ENCODE measurements around the gene CENPE.
"Not testable (repeated sequence)": the region's sequence is repeated elsewhere in the genome, so short reads cannot be mapped to it uniquely, and the experiment has no call there.

CENPE gene

DNA sequence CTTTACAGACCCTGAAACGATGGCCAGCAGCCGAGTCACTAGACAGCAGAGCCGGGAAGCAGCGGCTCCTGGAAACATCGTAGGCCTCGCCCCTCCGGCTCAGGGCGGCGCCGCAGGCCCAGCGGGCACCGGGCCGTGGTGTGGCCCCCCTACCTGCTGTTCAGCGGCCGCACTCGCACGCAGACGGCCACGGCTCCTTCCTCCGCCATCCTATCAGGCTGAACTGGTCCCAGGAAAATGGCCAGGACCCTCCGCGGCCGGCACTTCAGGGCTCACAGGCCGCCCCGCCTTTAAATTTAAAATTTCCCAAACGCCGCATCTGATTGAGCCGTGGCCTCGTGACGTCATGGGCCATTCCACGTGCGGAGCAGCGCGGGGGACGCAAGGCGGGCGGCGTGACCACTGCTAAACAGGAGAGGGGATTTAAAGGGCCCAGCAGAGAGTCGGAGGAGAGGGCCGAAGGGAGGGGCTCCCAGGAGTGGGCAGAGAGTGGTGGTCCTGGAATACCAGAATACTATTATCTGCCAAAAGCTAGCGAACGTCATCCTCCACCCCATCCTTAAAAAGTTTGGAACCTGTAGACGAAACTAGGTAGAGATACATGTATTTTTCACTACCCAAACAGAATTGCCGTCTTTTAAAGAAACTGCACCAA is at the start of gene CENPE:
Gene CENPE (minus strand): TSS at position 233 of the 655 bp plus-strand sequence. CDS start 24 bp downstream, at position 209.
- DNase-seq: peak; percentile 85

GRCh38 chr4:103244251-103244650 is 46.1 kb upstream of the CENPE start:
- DNase-seq: no peak

- not testable (repeated sequence) for DNase-seq
Observed at GRCh38 chr4:103230938-103231337, 32.8 kb upstream of the CENPE start.

DNA sequence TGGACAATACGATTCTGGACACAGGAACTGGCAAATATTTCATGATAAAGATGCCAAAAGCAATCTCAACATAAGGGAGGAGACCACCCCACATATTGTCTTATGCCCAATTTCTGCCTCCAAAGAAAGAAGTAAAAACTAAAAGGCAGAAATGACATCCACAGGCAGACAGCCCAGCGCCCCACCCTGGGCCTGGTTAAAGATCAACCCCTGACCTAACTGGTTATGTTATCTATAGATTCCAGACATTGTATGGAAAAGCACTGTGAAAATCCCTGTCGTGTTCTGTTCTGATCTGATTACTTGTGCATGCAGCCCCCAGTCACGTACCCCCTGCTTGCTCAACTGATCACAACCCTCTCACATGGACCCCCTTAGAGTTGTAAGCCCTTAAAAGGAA is 25.4 kb upstream of the CENPE start:
- DNase-seq: not testable (repeated sequence)

DNA sequence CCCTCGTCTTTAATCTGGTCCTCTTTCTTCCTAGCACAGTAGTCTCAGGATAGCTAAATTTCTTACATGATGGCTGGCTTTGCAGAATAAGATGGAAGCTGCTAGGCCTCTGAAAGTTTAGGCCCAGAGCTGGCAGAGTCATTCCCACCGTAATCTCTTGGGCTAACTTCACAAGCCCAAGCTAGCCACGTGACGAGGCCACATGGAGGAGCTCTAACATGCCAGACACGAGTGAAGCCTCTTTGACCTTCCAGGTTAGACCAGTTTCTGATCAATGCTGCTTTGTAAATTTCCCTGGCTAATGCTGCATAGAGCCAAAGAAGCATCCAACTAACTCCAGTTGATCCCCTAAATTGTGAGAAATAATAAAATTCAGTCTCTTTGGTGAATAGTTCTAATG is 9.5 kb upstream of the CENPE start:
- no peak for DNase-seq

DNA sequence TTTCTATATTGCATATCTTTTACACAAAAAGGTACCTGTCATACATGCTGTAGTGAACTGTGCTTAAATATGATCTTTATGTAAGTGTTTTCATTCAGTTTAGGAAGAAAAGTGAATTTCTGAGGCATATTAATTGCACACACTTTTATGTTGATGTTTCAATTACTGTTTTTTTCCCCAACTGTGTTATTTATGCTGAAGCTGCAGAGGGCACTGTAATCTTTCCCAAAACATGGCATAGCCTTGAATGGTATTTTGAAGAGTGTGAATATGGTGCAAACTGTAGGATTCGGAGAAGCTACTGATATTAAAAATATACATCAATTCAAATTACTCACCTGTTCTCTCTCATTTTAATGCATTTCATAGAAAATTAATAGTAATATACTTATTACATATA is 6.0 kb upstream of the CENPE start:
- DNase-seq: no peak

GRCh38 chr4:103201724-103202123 is 3.6 kb upstream of the CENPE start:
- no peak for DNase-seq

- DNase-seq: no peak
Observed at GRCh38 chr4:103201253-103201652, 3.1 kb upstream of the CENPE start.

DNA sequence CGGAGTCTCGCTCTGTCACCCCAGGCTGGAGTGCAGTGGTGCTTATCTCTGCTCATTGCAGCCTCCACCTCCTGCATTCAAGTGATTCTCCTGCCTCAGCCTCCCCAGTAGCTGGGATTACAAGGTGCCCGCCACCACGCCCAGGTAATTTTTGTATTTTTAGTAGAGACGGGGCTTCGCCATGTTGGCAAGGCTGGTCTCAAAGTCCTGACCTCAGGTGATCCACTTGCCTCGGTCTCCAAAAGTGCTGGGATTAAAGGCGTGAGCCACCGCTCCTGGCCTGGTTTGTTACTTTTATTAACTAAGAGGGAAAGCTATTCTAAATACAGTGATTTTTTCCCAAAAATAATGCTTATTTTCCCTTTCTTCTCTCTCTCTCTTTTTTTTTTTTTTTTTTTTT is 866 bp upstream of the CENPE start:
- no peak for DNase-seq

- no peak for DNase-seq
Observed at GRCh38 chr4:103197765-103198110, 405 bp downstream of the CENPE start.

DNA sequence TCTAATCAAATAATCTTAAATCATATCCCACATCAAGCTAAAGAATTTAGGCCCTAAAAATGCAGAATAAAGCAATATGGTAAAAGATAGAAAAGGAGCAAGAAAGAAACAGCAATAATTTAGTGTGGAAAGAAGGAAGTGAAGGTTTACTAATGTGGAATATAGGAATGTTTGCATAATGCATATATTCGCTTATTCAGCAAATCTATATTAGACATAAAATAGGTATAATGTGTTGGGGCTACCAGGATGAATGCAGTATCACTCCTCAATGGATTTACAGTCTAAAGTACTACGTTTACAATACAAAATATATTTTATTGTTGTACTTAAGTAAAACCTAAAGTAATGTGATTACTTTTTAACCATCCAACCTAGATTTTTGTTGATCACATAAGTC is 4.7 kb downstream of the CENPE start:
- no peak for DNase-seq

DNA sequence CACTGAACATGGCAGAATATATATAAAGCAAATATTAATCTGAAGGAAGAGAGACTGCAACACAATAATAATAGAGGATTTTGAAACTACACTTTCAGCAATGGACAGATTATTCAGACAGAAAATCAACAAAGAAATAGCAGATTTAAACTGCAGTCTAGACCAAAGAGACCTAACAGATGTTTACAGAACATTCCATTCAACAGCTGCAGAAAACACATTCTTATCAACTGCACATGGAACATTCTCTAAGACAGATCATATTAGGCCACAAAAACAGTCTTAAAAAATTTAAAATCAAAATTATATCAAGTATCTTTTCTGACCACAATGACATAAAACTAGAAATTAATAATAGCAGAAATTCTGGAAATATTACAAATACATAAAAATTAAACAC is 27.1 kb downstream of the CENPE start:
- no peak for DNase-seq

- DNase-seq: not testable (repeated sequence)
Observed at GRCh38 chr4:103169750-103170149, 28.4 kb downstream of the CENPE start.

DNA sequence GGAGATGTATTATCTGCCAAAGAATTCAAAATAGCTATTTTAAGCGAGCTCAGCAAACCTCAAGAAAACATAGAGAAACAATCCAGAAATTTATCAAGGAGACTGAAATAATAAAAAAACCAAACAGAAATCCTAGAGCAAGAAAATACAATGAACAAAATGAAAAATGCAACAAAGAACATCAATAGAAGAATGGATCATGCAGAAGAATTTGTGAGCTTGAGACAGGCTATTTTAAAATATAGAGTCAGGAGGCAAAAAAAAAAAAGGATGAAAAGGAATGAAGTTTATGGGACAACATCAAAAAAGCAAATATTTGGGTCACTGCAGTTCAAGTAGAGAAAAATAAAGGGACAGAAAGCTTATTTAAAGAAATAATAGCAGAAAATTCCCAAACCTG is 29.1 kb downstream of the CENPE start:
- no peak for DNase-seq

DNA sequence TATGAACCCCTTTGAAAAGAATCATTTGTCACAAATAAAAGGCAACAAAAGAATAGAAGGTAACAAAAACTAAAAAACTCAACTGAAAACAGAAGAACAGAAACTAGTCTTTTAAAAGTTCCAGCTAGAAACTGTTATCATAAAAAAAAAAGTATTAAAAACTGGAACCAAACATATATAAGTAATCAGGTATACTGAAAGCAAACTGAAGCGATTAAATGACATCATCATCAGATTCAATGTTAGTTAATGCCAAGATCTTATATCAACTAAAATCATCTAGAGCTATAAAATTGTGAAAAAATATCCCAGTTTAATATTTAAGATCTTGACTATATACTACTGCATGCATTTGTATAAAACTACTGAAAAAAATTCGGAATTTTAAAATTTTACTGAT is 36.0 kb downstream of the CENPE start:
- no peak for DNase-seq

- DNase-seq: no peak
Observed at GRCh38 chr4:103158760-103159159, 39.4 kb downstream of the CENPE start.

DNA sequence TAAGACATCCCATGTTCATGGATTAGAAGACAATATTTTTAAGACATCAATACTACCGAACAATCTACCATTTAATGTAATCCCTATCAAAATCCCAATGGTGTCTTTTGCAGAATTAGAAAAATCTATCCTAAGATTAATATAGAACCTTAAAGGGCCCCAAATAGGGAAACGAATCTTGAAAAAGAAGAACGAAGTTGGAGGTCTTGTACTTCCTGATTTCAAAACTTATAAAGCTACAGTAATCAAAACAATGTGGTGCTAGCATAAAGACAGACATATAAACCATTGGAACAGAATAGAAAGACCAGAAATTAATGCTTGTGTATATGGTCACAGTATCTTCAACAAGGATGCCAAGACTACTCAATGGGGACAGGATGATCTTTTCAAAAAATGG is 42.0 kb downstream of the CENPE start:
- no peak for DNase-seq

- DNase-seq: no peak
Observed at GRCh38 chr4:103152381-103152780, 45.8 kb downstream of the CENPE start.

DNA sequence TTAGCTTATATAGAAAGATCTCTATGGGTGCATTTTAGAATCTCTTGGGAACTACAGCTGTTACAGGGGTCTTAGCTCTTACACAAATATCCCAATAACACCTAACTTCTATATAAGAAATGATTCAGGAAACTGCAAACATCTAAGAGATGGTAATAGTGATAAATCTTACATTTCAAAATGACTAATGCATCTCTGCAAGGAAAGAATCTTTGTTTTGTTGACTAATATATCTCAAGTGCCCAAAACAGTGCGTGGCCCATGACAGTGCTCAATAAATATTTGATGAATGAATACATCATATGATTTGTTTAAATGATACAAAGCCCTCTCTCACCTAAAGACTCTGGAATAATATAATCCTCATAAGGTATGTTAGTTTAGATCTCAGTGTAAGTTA is 47.5 kb downstream of the CENPE start:
- DNase-seq: no peak

DNA sequence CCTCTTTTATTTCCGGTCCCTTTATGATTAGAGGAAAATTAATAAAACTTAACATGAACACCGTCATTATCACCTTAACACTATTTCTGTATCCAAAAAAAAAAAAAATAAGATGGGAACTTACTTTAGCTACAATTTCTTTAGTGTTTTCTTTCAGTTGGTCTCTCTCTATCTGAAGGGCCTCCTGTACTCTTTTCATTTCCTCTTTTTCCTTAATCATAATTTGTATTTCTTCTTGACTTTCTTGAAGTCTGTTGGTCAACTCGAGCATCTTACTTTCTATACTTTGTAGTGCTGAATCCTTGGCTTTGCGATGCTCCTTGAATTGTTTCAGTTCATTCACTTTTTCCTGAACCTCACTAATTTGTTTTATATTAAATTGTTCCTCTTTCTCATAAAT is 53.2 kb downstream of the CENPE start:
- no peak for DNase-seq

GRCh38 chr4:103137446-103137827 is 60.7 kb downstream of the CENPE start:
- DNase-seq: no peak

DNA sequence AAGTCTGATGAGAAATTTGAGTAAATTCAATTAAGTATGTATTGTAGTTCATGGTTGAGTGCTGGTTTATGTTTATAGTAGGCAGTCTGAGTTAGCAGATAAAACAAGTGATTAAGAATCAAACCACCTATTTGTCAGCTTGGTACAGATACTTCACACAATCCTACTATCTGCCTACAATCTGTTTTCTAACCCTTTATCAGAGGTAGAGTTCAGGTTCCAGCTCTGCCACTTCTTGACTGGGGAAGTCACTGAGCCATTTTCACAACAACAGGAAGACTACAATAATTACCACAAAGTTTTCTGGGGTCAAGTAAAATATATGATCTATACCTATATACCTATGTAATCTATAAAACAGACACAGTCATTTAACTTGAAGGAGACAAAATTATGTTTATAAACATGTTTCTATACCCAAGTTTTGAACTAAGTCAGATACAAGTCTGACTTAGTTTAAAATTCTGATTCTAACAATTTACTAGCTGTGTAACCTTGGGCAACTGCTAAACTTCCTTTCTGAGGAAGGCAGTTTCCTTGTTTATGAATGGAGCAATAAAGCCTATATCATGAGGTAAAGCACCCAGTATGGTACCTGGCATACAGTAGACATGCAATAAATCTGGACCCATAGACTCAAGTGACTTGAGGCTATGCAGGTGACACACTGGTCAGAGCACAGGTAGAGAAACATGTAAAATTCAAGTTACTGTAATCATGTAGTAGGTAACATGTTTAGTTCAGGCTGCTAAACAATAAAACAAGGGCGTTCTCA is 61.3 kb downstream of the CENPE start:
- DNase-seq: no peak

DNA sequence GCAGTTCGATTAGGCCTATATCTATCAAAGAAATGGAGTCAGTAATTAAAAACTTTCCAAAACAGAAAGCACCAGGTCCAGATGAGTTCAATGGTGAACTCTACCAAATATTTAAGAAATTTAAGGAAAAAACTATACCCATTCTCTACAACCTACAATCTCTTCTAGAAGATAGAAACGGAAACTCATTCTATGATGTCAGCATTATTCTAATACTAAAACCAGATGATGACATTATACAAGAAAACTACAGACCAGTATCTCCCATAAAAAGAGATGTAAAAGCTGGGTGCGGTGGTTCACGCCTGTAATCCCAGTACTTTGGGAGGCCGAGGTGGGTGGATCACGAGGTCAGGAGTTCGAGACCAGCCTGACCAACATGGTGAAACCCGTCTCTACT is 69.0 kb downstream of the CENPE start:
- no peak for DNase-seq

DNA sequence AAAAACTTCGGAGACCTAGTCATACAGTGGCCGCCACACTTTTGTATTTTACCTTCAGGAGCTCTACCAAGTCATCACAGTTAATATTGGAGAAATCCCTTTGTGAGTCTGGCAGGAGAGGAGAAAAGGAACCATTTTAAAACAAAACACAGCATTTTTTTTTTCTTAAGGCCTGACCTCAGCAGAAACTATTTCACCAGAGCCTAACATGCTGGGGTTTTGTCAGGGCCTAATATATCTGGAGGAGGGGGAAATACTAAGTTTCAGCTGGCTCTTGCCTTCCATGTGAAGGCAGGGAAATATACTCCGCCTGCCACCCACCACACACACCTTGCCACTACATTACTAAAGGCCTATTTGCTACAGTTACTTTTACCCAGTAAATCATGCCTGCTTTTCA is 72.0 kb downstream of the CENPE start:
- DNase-seq: no peak

- DNase-seq: no peak
Observed at GRCh38 chr4:103123114-103123513, 75.0 kb downstream of the CENPE start.
